Endothelial cell of umbilical vein (primary cell): ENCODE data around the gene PRDX1.

ENCODE experiments used
- CTCF ChIP-seq, 2 donors: IDR thresholded peaks; 1 replicate in 1 of 2; 2 replicates in 1 of 2; pipeline ENCODE4 v1.5.1; 2011; ENCODE audit warnings: low read length in 2 of 2, mild to moderate bottlenecking in 2 of 2, moderate library complexity in 2 of 2, control low read depth in 1 of 2, inconsistent platforms in 1 of 2, low read depth in 1 of 2; ENCODE audit not compliant: insufficient read depth in 1 of 2; ENCODE audit errors: extremely low read depth in 1 of 2
- EZH2 ChIP-seq: IDR thresholded peaks from 2 replicates; pipeline ENCODE4 v1.6.1; 2012; ENCODE audit warnings: borderline replicate concordance, low read depth, mild to moderate bottlenecking, moderate library complexity, low read length, inconsistent platforms; ENCODE audit not compliant: severe bottlenecking
- FOS ChIP-seq: IDR thresholded peaks from 2 replicates; pipeline ENCODE4 v1.6.1; 2011; ENCODE audit warnings: mild to moderate bottlenecking, low read length, moderate library complexity, borderline replicate concordance; ENCODE audit not compliant: insufficient read depth
- JUN ChIP-seq: IDR thresholded peaks from 2 replicates; pipeline ENCODE4 v1.6.1; 2011; ENCODE audit warnings: borderline replicate concordance, low read depth; ENCODE audit not compliant: insufficient read length, insufficient read depth
- MAX ChIP-seq: IDR thresholded peaks from 2 replicates; pipeline ENCODE4 v1.6.1; 2011; ENCODE audit not compliant: insufficient read depth, insufficient read length
- MYC ChIP-seq: IDR thresholded peaks from one replicate; pipeline ENCODE4 v1.6.1; 2011; ENCODE audit warnings: mild to moderate bottlenecking, low read depth, low read length
- POLR2A ChIP-seq: IDR thresholded peaks from 2 replicates; pipeline ENCODE4 v1.6.1; 2012; ENCODE audit warnings: low read depth, mild to moderate bottlenecking, control low read depth, low read length
- POLR2AphosphoS5 ChIP-seq: IDR thresholded peaks from 2 replicates; pipeline ENCODE4 v1.6.1; 2012; ENCODE audit warnings: low read depth, mild to moderate bottlenecking, control low read depth, low read length, moderate library complexity; ENCODE audit not compliant: insufficient read depth

DNA sequence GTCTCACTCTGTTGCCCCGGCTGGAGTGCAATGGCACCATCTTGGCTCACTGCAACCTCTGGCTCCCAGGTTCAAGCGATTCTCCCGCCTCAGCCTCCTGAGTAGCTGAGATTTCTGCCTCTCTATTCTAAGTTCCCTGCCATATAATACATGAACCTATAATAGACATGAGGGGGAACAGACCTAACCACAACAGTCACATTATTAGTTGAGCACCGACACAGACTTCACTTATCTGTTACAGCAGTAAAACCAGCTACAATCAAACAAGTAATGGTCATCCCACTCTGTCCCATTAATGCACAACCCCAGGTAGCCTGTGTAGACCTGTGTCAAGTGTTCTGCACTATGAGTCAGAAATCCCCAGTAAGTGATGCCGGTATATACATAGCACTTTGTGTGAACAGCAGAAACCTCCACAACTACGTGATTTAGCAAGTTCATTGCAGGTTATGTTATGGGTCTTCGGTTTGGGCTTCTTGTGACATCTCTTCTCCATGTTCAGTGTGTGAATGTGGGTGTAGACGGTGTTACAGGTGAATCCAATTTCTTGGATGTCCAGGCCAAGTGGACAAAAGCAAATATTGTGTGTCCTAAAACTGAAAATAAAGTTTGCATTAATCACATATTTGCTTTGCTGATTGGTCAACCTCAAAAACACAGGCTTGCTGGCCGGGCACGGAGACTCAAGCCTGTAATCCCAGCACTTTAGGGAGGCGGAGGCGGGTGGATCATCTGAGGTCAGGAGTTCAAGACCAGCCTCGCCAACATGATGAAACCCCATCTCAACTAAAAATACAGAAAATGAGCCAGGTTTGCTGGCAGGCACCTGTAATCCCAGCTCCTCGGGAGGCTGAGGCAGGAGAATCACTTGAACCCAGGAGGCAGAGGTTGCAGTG lies 18.0 kb downstream of the PRDX1 start:
- no peak for TF ChIP-seq CTCF (IDR thresholded peaks at IDR 0.05; ENCODE audit: extremely low read depth in 1 of 2, insufficient read depth in 1 of 2, low read depth in 1 of 2, low read length in 2 of 2)
- no peak for TF ChIP-seq EZH2
- TF ChIP-seq POLR2AphosphoS5: no peak
- TF ChIP-seq POLR2A: no peak
- no peak for TF ChIP-seq MAX
- TF ChIP-seq MYC: no peak
- TF ChIP-seq FOS: no peak
- no peak for TF ChIP-seq JUN
